GM18505 (cell line): Measurements from ENCODE around the gene LRMDA.

Source experiments
- ATAC-seq: cut with Tn5 transposase; IDR thresholded peaks from one replicate; pipeline ENCODE4 v1.9.1; 2021; ENCODE audit not compliant: unreplicated experiment
- POLR2A ChIP-seq: IDR thresholded peaks from 4 replicates; pipeline ENCODE4 v1.6.1; 2011; ENCODE audit warnings: borderline replicate concordance; ENCODE audit not compliant: insufficient read depth, insufficient read length; ENCODE audit errors: extremely low read depth

LRMDA gene

GRCh38 chr10:76334255-76334654, 902.8 kb downstream of the LRMDA start:
- no peak for TF ChIP-seq POLR2A
- no peak for ATAC-seq

GRCh38 chr10:76336213-76336963, 905.0 kb downstream of the LRMDA start:
- TF ChIP-seq POLR2A: no peak
- ATAC-seq: no peak

GRCh38 chr10:76337641-76338040, 906.2 kb downstream of the LRMDA start:
- no peak for TF ChIP-seq POLR2A

DNA sequence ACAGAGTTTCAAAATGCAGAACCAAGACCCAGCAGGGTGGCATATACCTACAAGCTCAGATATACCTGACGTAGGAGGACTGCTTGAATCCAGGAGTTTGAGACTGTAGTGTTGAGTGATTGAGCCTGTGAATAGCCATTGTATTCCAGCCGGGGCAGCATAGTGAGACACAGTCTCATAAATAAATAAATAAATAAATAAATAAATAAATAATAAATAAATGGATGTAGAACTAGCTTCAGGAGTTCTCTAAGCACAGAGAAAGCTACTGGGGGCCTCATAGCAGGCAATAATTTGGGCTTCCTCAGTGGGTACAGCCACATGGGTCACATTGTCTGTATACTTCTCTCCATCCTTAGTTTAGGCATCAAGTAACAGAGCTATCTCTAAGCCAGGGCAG, 906.8 kb downstream of the LRMDA start:
- TF ChIP-seq POLR2A: no peak
- ATAC-seq: no peak

More at GRCh38 chr10:76337641-76338040, 906.2 kb downstream of the LRMDA start:
- no peak for ATAC-seq

DNA sequence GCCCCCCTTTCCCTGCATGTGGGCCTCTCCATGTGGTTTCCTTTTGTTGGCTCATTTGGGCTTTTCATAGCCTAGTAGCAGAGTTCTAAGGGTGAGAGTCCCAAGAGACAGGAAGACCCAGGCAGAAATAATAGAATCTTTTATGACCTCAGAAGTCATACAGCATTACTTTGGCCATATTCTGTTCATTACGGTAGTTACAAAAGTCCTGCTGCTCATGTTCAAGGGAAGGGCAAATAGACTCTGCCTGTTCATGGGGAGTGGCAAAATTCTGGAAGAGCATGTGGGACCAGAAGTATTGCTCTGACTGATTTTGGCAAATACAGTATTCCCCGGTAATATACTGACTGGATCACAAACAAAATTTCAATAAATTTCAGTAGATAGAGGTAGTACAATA, 910.3 kb downstream of the LRMDA start:
- no peak for TF ChIP-seq POLR2A
- ATAC-seq: no peak

DNA sequence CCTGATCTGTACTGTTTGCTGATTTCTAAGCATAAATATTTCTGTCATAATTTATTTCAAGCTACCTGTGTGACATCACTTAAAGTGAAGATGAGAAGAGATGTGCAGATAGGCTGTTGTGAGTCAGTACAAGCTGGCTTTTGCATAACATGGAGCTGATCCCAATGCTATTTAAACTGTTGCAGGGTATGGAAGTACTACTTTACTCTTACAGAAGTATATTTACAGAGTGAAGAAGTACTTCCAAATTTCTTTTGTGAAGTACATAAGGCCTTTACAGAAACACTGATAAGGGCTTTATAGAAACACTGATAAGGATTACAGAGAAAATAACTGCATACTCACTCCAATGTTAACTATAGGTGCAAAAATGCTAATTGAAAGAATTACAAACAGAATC, 911.6 kb downstream of the LRMDA start:
- TF ChIP-seq POLR2A: no peak
- ATAC-seq: no peak

- TF ChIP-seq POLR2A: no peak
- ATAC-seq: no peak
These were observed 916.4 kb downstream of the LRMDA start for GRCh38 chr10:76347832-76348231.

DNA sequence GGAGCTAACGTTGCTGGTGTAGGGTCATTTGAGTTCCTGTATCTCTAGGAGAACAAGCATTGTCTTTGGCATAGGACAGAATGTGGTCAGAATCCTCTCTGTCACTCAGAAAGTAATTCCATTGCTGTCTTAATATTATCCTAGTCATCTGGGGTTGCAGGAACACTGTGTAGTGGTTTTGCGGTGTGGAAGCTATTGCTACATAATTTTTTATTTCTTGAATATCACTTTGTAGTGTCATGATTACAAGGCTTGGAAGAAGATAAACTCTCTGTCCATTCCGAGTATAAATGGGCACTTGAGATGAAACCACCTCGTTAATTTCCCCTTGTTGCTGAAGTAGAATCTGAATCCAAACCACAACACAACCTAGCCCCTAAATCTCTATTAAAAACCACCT, 919.2 kb downstream of the LRMDA start:
- no peak for ATAC-seq
- TF ChIP-seq POLR2A: no peak

DNA sequence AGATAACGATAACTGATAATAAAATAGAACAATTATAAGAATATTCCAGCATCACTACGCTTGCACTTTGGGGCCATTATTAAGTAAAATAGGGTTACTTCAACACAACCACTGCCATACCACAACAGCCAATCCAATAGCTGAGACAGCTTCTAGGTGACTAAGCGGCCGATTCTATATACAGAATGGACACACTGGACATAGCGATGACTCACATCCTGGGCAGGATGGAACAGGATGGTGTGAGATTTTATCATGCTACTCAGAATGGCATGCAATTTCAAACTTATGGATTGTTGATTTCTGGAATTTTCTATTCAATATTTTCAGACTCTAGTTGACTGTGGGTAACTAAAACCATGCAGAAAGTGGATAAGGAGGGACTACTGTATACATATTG, 920.9 kb downstream of the LRMDA start:
- TF ChIP-seq POLR2A: no peak
- no peak for ATAC-seq

DNA sequence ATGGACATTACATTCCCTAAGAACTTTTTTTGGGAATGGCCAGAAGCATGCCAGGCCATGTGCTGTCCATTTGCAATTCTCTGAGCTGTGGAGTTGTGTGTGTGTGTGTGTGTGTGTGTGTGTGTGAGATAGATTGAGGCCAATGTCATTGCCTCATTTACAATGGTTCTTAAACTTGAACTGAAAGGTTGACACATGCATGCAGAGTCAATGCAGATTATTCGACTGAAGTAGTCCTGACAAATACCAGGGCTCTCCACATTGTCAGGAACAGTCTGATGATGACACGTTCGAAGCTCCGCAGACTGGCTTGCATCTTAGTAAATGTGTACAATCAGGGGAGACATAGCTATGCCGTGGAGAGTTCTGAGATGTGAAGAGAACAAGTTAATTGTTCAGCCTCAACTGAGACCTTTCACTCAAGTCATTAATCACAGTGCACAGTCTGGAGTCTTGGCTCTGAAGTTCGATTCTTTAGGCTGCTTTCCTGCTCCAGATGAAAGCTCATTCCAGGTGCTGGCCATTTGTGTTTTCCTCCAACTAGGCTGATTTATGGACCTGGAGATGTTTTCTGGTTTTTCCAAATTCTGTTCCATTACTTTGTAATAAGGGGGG, 921.9 kb downstream of the LRMDA start:
- no peak for ATAC-seq
- no peak for TF ChIP-seq POLR2A

DNA sequence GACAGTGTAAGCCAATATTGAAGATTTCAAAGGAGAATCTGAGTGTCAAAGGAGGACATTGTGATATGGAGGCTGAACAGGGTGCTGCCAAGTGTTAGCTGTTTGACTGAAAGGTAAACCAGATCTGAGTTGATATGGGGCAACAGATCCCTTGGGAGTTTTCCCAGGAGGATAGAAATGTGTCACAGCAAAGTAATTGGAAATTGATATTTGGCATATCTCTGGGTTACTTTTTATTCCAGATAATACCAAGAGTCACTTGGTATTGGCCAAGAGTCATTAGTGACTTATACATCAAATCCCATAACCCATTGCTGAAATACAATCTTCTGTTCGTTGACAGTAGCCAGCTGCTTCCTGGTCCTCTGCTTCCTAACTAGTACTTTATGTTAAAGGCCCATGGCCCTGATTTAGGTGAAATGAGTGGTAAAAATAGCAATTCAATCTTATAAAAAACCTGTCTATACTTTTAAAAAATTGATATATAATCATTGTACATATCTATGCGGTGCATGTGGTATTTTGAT, 922.9 kb downstream of the LRMDA start:
- no peak for ATAC-seq
- TF ChIP-seq POLR2A: no peak

GRCh38 chr10:76354921-76355320, 923.5 kb downstream of the LRMDA start:
- TF ChIP-seq POLR2A: no peak
- ATAC-seq: no peak

GRCh38 chr10:76356557-76356956, 925.1 kb downstream of the LRMDA start:
- ATAC-seq: no peak

More at GRCh38 chr10:76356557-76356956, 925.1 kb downstream of the LRMDA start:
- no peak for TF ChIP-seq POLR2A
